Ovary (tissue), 9 donors: ENCODE results near the gene CEP164. TPM values are rescaled to one million over a fixed set of nuclear protein-coding genes. Genes with fewer than 3 reads are reported as not detected.

Experiments used
- DNase-seq, 5 donors: peaks; one replicate each; pipeline ENCODE4 v3.0.0-alpha.2; 2019 to 2020
- H3K27ac ChIP-seq, 2 donors: fragments of 200-600 bp; one replicate each; pipeline versions ENCODE4 v1.5.1 to v1.8.0; 2019 to 2022
- H3K27me3 ChIP-seq: fragments of 200-600 bp; one replicate; pipeline ENCODE4 v1.8.0; 2022
- H3K36me3 ChIP-seq: fragments of 200-600 bp; sonication (generic); one replicate; pipeline ENCODE4 v1.5.1; 2019
- H3K4me1 ChIP-seq: one replicate; pipeline ENCODE4 v1.8.1; 2013; ENCODE audit warnings: mild to moderate bottlenecking, moderate library complexity; ENCODE audit not compliant: insufficient read depth
- H3K4me3 ChIP-seq: fragments of 200-600 bp; sonication (generic); one replicate; pipeline ENCODE4 v1.5.1; 2017
- H3K9me3 ChIP-seq, 2 donors: fragments of 200-600 bp in 1 of 2; sonication (generic) in 1 of 2; one replicate each; pipeline versions ENCODE4 v1.5.1 to v1.8.1; 2013 to 2019; ENCODE audit warnings: mild to moderate bottlenecking in 1 of 2, moderate library complexity in 1 of 2
- CTCF ChIP-seq, 3 donors: fragments of 450-650 bp in 2 of 3; fragments of 200-600 bp in 1 of 3; IDR thresholded peaks; one replicate each; pipeline versions ENCODE4 v1.5.1 to v1.8.0; 2016 to 2022; ENCODE audit warnings: antibody characterized with exemption in 3 of 3, mild to moderate bottlenecking in 1 of 3
- EP300 ChIP-seq: sonication (generic); formaldehyde crosslinking; IDR thresholded peaks from one replicate; pipeline ENCODE4 v1.6.1; 2017; ENCODE audit warnings: antibody characterized with exemption
- POLR2A ChIP-seq: fragments of 450-650 bp; IDR thresholded peaks from one replicate; pipeline ENCODE4 v1.6.1; 2017; ENCODE audit warnings: antibody characterized with exemption, mild to moderate bottlenecking, moderate library complexity
- WGBS, 3 donors: extraction: QIAGEN DNeasy Blood & Tissue Kit in 1 of 3; methylation state at CpG; one replicate each; pipeline versions ENCODE4 v1.1.5 to v1.1.7; 2013 to 2017; 5-methylcytosine and 5-hydroxymethylcytosine counted together
- intact Hi-C, 4 donors: fragments of 100-400 bp; cut with DNase I; formaldehyde crosslinking; loops; one replicate each; pipeline versions ENCODE4 v1.11.0 to v1.15.1; 2022 to 2023
- polyA plus RNA-seq, 2 donors: library from polyadenylated mRNA; stranded (reverse); fragments of 200-250 nt in 1 of 2; fragments of 350-450 nt in 1 of 2; fragmentation: Illumina TruSeq in 1 of 2; extraction: RNeasy Lipid Tissue Mini Kit (QIAGEN cat#74804) in 1 of 2; gene quantifications; one replicate each; pipeline ENCODE4 v1.2.3, GENCODE V29; 2013 to 2014
- total RNA-seq, 7 donors: library from RNA; depleted of rRNA in 2 of 7; stranded (reverse); fragments of >200 nt in 2 of 7; fragmentation: NEBNext Ultra II Directional in 3 of 7; extraction: Animal tissue kit (Norgen Biotek cat#: 25700) in 3 of 7; gene quantifications; one replicate each; pipeline versions ENCODE4 v1.1.0 to v1.2.4, GENCODE V29; 2016 to 2023
- donor health status: DM: no; HTN: no; CAD: no; lungs with moderate emphysema.
- donor health status: DM: no; HTN: no; CAD: no.
- donor health status: Bipolar disorder and iron deficiency.
- donor health status: DM: yes; HTN: yes; CAD: no.
- donor health status: DM: no; HTN: no; CAD: no.
- donor health status: DM: yes; HTN: yes; CAD: no.

The CEP164 gene
- total and polyA plus RNA-seq, 9 donors, result 18.6 to 50.4 (median 28.0) TPM

GRCh38 chr11:117425679-117426296 is 98.1 kb downstream of the CEP164 start:
- Histone ChIP-seq H3K36me3 (no peaks in the 10 kb centered on the region), H3K27ac (no peak overlapping the region), H3K4me3 (no peak overlapping the region), H3K9me3 (no peaks in the 10 kb centered on the region), H3K27me3 (no peaks in the 10 kb centered on the region), H3K4me1 (peaks cover 6% of the 10 kb centered on the region)
- DNase-seq, result no peak
- no peak for TF ChIP-seq CTCF (IDR thresholded peaks at IDR 0.05)
- TF ChIP-seq POLR2A, result no peak
- TF ChIP-seq EP300, result no peak
- intact Hi-C loops, result loop anchor here (5.0 to 10.0 kb wide), 5 partner anchors 379 to 627 kb away; no protein-coding TSS in a partner anchor
- WGBS, 3 donors, result 48 to 50% (median 48%) methylated on average over 13 of the region's 13 CpGs

- no peaks in the 10 kb centered on the region for H3K9me3 ChIP-seq
- no peak overlapping the region for H3K4me3 ChIP-seq
- no peaks in the 10 kb centered on the region for H3K36me3 ChIP-seq
- H3K4me1 ChIP-seq, result peaks cover 6% of the 10 kb centered on the region
- H3K27me3 ChIP-seq, result no peaks in the 10 kb centered on the region
- TF ChIP-seq CTCF (IDR thresholded peaks at IDR 0.05), result peak; percentile 77 to 83 (median 78)
- no peak for TF ChIP-seq EP300
- DNase-seq, result peak; percentile 62 to 82 (median 77)
- WGBS, 3 donors, result 2 to 3% (median 2%) methylated on average over 17 of the region's 17 CpGs
- intact Hi-C loops, result loop anchor here (5.0 to 10.0 kb wide), 5 partner anchors 379 to 626 kb away; no protein-coding TSS in a partner anchor
- H3K27ac ChIP-seq, result no peak overlapping the region
These were observed 98.6 kb downstream of the CEP164 start for GRCh38 chr11:117426297-117426685.

GRCh38 chr11:117426941-117427340 is 99.3 kb downstream of the CEP164 start:
- Histone ChIP-seq H3K27ac (no peak overlapping the region), H3K36me3 (no peaks in the 10 kb centered on the region), H3K9me3 (no peaks in the 10 kb centered on the region), H3K4me3 (no peak overlapping the region), H3K4me1 (peaks cover 6% of the 10 kb centered on the region), H3K27me3 (no peaks in the 10 kb centered on the region)
- TF ChIP-seq POLR2A (no peak), EP300 (no peak), CTCF (IDR thresholded peaks at IDR 0.05) (no peak)
- intact Hi-C loops, result loop anchor here (5.0 to 10.0 kb wide), 5 partner anchors 378 to 625 kb away; no protein-coding TSS in a partner anchor
- WGBS, 3 donors, result 81 to 83% (median 81%) methylated on average over 7 of the region's 7 CpGs
- no peak for DNase-seq

- no peak for TF ChIP-seq POLR2A
- no peak for TF ChIP-seq EP300
- no peak for TF ChIP-seq CTCF (IDR thresholded peaks at IDR 0.05)
- no peak for DNase-seq
- Histone ChIP-seq H3K27me3 (no peaks in the 10 kb centered on the region), H3K27ac (no peak overlapping the region), H3K36me3 (no peaks in the 10 kb centered on the region), H3K4me3 (no peak overlapping the region), H3K9me3 (no peaks in the 10 kb centered on the region), H3K4me1 (peaks cover 6% of the 10 kb centered on the region)
- 83 to 85% (median 84%) methylated on average over 11 of the region's 11 CpGs for WGBS, 3 donors
- intact Hi-C loops, result loop anchor here (5.0 to 10.0 kb wide), 5 partner anchors 377 to 625 kb away; no protein-coding TSS in a partner anchor
These were observed 99.8 kb downstream of the CEP164 start for GRCh38 chr11:117427356-117427874.
